HG03378 (cell line): Measurements from ENCODE around the gene CYP11A1.
A peak's percentile ranks its signal among the peaks of the same experiment; 100 is the strongest.

Source experiments
- ATAC-seq: cut with Tn5 transposase; IDR thresholded peaks from one replicate; pipeline ENCODE4 v1.9.1; 2021; ENCODE audit warnings: mild to moderate bottlenecking, moderate library complexity; ENCODE audit not compliant: unreplicated experiment

Gene CYP11A1

DNA sequence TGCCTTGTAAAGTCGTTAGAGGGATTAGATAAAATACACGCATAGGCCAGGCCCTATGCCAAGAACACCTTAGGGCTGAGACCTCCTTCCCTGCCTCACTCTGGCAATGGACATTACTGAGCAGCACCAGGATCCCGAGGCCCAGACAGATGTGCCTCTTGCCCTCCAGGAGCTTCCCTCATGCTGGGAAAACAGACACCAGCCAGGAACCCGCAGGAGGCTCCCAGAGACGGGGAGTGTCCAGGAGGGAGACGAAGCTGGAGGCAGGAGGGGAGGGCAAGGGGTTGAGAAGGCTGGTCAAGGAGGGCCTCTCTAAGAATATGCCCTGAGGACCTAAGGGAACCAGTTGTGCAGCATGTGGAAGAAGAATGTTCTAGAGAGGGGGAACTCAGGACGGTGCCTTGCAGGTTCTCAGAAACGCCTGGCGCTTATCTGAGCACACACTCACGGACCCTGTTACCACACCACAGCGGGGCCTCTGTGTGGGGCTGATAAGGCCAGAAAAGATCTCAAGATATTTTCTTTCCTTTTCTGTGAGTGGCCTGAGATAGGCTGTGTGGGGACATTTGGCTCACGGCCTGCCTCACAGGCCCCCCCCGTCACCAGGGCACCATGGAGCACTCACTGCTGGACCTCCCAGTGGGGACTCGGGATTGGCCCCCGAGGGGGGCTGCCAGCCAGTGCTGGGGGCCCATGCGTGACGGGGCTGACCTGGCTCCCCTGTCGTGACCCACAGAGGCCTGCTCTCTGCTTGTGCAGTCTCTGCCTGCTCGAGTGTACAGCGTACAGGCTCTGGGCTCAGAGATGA is 22.0 kb upstream of the CYP11A1 start:
- ATAC-seq = no peak

DNA sequence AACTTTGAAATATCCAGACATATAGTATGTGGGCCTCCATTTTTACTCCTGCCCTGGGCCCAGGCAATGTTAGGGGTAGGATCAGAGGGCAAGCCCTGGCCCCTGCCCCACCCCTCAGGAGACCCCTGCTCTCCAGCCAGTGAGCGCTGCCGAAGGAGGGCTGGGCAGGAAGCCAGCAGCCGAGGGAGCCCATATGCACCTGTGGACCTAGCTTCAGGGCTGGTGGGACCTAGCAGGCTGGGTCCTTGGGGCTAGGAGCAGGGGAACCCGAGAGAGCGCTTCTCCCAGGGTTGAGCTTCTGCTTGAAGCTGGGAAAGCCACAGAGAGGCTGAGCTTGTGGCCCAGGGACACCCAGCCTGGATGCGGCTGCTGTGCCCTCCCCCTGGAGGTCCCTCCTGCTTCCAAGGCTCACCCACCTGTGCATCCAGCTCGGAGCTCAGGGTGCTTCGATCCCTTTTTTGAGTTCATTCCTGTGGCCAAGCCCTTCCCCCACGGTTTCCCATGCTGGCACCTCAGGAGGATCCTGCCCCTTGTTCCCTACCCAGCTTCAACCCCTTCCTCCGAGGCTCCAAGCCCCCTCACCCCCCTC is 21.0 kb upstream of the CYP11A1 start:
- ATAC-seq = no peak

DNA sequence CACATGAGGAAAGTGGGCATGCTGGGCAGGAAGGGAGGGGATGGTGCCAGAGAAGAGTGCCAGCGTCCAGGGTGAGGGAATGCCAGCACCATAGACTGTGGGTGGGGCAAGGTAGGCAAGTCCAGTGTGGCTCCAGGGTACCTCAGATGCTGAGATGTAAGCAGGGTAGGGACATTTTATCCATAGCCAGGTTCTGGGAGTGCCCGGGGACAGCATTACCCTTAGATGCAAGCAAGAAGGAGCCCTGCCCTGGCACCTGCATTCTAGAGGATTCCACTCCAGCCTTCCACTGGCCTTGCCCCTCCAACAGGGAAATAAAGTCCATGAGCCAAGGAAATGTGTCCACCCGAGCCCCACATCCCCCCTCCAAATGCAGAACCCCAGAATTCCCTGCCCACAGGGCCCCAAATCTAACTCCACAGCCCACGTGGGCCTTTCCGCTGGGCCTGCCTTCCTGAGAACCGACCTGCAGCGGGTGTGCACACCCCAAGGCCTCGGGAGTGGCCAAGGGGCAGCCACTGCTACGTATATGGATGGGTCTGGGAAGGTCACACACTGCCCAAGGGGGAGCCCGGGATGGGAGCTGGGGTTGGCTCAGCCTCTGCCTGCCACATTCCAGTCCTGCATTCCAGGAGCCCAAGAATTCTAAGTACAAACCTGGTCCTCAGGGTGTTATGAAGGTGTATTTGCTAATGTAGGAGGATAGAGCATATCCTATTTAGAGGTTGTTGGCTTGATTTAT is 20.3 kb upstream of the CYP11A1 start:
- ATAC-seq = no peak

DNA sequence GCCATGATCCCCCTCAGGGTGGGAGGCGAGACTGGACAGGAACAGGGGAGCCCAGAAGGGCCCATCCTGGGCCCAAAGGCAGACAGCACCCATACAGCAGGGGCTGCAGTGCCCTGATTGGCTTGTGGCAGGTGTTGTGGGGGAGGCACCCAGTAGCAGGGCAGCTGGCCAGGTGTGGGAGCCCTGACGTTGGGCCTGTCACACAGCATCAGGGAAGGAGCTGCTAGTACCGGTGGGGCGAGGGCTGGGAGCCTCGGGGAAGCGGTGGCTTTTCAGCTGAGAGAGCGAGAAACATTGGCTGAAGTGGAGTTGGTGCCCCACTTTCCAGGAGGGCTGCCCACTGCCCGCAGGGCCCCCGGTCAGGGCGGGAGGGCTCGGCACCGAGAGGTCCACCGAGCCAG is 19.7 kb upstream of the CYP11A1 start:
- no peak for ATAC-seq

DNA sequence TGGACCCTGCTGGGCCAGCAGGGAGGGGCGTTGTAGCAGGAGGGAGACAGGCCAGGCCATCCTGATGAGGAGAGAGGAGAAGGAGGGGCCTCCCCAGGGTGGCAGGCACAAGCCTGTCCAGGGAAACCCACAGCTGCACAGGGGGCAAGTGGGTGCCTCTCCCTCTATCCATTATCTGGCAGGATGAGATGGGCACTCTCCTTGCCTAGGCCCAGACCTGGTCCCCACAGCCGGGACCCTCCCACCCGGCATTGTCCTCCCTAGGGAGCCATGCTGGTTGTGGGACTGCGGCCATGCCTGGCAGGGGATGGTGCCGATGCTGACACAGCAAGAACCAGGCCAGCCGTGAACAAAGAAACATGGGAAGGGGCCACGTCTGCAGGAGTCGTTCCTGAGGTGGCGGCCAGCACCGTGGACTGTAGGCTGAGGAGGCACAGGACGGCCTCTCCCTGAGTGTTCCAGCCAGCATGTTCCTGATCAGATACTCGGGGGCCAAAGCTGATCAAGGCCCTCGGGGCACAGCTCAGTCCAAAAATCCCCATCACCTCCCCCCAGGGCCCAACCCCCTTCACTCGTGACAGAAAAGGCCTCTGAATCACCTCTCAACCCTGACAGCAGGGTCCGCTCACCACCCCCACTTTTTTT is 19.2 kb upstream of the CYP11A1 start:
- no peak for ATAC-seq

DNA sequence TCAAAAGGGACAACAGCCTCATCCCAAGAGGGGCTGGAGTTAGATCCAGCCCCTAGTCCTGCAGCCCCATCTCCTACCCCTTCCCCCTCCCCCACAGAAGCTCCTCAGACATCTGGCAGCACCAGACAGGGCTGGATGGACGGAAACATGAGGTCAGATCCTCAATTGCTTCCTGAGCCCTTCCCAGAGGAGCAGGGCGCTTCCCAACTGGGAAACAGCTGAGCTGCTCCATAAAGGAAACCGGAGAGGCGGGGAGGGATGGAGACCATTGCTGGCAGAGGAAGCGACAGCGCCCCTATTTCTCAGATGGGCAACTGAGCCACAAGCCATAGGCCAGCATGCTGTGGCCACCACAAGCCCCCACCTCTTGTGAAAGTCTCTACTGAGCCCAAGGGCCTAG is 18.3 kb upstream of the CYP11A1 start:
- ATAC-seq = no peak

DNA sequence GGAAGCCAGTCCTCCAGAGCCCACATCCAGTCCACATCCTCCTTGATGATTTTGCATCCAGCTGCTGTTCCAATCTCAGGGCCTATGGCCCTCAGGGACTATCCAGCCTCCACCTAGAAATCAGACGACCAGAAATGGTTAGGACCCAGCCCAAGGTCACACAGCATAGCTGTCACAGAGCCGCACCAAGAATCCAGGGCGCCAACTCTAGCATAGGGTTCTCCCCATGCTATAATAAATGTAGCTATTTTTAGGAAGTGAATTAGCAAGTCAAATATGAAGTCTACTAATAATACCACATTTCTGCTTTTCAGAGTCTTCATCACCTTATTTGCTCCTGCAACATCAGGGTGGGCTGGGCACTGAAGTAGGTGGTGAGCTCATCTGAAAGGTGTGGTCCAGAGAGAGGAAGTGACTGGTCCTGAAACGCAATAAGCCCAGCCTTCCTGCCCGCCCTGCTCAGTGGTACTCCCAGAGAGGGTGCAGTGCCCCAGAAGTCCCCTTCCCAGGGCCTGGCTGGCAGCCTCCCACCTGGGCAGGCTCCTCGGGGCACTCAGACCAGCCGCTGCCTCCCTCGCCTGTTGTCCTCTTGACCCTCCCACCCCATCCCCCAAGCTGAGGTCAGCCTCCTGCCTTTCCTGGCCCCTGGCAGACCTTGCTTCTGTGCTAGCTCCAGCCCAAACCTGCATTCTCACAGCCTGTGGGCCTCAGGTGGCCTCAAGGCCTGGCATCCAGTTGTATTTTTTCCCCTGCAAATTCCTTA is 17.6 kb upstream of the CYP11A1 start:
- ATAC-seq = peak; percentile 51

DNA sequence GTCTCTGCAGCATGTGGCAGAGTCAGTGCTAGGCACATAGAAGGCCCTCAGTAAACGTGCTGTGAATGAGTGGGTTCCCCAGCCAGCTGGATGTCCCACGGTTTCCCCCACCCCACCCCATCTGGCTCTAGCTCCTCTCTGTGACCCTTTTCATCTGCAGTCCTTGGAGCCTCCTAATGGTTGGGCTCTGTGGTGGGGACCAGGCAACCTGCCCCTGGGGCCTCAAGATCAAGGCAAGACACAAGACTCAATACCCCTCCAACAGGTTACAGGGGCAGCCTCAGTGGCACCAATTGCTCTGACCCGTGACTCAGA is 17.1 kb upstream of the CYP11A1 start:
- no peak for ATAC-seq

DNA sequence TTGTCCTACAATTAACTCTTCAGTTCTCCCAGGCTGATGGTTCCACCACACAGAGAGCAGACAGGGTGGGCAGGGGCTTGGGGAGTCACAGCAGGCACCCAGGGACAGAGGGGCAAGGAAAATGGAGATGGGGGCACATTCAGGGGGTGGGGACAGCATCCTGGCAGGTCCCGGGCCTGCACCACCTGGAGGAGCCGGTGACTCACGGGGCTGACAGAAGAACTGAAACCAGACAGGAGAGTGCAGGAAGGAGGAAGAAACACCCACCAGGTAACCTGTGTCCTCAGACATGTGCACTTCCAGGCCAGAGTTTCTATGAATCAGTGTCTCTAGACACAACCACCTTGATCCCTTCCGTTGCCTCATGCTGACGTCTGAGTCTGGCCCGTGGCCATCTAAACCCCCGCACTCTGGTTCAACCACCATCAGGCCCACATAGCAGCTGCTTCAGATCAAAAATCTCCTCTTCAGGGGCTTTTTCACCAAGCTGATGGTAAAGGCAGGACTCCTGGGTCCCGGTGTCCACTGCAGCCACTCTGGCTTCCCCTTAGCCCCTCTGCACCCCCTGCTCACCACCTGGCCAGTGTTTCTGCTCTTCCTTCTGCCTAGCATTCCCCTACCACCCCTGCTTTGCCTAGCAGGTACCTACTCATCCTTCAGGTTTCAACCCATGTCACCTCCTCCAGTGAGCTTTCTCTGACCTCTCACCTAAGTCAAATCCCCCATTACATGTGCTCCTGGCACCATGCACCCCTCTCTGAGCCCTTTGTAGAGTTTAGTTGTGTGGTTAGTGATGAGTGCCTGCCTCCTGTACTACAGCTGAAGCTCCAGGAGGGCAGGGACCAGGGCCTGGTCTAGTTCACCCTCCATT is 16.5 kb upstream of the CYP11A1 start:
- peak; percentile 48 for ATAC-seq

DNA sequence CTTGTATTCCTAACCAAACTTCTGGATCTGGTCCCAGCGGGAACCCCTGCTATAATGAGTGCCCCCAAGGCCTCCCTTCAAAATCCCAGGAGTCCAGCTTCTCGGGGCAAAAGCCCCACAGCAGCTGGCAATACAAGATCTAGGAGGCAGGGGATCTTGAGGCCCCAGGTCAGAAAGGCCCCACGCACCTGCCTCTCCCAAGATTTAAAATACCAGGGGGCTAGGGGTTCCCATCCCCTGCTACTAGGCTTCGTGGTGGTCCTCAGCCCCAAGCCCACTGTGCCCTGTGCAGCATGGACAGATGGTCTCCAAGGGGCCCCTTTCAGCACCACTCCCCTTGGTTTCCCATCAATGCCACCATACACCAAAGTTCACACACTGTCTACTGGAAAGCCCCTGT is 15.8 kb upstream of the CYP11A1 start:
- no peak for ATAC-seq

DNA sequence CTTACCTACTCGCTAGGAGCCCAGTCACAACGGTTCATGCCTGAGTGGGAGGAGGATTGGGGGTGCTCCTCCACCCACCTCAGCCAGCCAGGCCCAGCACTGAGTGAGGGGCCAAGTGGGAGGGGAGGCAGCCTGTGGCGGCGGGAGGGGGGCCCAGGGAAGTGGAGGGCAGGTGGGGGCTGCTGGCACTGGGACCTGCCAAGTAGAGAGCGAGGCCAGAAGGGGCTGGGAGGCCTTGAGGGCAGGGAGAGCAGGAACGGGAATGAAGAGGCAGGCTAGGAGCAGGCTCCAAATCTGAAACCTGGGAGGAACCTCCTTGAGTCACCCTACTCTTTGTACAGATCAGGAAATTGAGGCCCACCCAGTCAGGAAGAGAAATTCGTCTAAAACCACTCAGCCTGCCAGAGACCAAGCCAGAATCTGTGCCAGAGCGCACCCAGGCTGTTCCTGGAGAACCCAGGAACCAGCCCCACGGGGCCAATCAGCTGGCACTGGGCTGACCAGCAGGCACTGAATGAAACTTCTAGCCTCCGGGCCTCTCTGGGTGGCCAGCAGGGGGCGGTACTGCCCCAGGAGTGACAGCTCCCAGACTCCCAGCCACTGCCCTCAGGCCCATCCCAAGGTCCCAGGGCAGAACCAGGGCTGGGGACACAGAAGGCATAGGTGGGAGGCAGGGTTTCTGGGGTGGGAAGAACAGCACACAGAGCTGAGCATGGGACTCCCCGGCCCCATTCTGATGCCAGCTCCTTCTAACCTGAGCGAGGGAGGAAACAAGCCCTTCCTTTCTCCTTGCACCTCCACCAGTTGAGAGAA is 14.8 kb upstream of the CYP11A1 start:
- no peak for ATAC-seq

DNA sequence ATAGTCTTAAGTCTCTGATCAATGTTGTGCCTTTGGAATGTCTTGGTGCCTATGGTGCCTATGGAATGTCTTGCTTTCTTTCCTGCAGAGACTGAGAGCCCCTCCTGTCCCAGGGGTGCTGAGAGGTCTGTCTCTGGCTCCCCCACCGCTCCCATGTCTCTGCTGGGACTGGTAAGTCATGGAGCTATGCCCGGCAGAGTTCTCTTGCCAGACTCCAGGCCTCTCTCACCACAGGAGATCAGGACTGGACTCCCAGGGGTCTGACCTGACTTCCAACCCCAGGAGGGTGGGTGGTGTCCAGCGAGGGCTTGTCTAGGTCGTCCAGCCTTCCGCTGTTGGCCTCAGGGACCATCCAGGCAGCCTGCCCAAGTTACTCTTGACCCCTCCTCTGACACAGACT is 14.0 kb upstream of the CYP11A1 start:
- no peak for ATAC-seq

DNA sequence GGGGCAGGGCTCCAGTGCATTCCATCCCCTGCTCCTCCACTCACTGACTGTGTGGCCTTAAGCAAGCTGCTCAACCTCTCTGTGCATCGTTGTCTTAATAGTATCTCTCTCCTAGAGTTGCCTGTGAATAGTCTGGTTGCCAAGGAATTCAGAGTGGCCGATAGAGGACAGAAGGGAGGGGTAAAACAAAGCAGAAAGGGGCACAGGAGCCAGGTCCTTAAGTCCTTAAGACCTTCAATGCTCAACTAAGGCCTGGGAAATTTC is 13.7 kb upstream of the CYP11A1 start:
- ATAC-seq = no peak

DNA sequence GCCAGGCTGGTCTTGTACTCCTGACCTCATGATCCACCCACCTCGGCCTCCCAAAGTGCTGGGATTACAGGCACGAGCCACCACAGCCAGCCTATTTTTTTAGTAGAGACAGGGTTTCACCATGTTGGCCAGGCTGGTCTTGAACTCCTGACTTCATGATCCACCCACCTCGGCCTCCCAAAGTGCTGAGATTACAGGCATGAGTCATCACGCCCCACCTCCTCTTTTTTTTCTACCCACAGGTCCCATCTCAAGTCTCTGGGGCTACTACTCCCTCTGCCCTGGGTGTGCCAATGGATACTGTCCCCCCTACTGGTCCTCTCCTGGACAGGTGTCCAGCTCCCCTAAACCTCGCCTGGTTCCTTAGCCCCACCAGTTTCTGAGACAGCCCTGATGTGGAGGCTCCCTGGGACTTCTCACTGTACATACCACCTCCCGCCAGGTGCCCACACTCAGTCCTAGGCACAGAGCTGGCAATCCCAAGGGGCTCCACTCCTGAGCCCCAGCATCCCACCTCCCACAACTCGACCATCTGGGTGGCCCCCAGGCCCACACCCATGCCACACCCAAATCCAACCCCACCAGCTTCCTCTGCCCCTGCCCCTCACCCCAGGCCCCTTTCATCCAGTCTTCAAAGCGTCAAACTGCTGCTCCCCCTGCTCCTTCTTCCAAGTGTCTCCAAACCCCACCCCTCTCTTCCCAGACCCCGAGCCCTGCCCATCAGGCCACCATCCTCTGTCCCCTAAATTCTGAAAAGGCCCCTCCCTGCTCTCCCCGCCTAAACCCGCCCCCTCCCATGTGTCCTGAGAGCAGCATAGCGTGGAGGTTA is 13.1 kb upstream of the CYP11A1 start:
- no peak for ATAC-seq

DNA sequence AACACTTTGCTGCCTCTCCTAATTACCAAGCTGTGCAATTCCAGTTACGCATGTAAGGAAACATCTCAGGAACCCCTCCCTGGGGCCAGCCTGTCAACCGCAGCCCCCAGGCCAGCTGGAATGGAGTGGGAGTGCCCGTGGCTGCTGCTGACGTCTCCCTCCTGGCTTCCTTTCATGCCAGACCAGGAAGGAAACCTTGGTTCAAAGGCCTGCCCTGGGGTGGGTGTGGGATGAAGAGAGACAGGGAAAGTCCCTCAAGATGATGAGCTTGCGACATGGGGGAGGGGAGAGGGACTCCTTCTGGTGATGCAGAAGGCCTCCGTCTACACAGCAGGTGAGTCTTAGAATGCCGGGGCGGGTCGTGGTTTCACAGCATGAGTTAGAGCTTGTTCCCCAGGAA is 11.4 kb upstream of the CYP11A1 start:
- no peak for ATAC-seq

DNA sequence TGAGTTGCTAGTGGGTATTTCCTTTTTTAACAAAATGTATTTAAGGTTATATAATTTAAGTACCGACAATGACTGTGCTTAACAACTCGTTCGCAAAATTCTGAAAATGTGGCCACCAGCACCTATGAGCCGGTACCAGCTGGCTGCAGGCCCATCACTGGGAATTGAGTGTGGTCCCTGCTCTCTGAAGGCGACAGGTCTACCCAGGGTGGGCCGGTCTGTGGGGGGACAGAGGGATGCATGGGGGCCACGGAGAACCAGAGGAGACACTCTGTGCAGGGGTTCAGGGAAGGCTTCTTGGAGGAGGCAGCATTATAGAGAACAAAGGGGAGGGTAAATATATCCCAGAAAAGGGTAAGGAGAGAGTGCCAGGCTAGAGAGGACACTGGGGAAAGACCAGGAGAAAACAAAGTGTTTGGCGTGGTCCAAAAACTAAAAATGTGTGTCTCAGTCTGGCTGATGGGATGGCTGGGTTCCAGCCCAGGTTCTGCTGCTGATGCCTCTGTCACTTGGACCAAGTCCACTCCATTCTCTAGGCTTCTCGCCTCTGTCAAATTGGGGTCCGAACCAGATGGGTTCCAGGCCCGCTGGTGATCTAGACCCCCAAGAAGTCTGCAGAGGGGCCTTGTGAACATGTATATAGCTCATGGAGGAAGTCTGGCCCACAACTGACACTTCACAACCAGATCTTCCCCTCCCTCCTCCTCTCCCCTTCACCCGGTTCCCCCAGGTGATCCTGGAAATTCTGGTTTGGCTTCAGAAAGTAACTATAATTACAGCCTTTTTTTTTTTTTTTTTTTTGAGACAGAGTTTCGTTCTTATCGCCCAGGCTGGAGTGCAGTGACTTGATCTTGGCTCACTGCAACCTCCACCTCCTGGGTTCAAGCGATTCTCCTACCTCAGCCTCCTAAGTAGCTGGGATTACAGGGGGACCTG is 10.7 kb upstream of the CYP11A1 start:
- no peak for ATAC-seq

DNA sequence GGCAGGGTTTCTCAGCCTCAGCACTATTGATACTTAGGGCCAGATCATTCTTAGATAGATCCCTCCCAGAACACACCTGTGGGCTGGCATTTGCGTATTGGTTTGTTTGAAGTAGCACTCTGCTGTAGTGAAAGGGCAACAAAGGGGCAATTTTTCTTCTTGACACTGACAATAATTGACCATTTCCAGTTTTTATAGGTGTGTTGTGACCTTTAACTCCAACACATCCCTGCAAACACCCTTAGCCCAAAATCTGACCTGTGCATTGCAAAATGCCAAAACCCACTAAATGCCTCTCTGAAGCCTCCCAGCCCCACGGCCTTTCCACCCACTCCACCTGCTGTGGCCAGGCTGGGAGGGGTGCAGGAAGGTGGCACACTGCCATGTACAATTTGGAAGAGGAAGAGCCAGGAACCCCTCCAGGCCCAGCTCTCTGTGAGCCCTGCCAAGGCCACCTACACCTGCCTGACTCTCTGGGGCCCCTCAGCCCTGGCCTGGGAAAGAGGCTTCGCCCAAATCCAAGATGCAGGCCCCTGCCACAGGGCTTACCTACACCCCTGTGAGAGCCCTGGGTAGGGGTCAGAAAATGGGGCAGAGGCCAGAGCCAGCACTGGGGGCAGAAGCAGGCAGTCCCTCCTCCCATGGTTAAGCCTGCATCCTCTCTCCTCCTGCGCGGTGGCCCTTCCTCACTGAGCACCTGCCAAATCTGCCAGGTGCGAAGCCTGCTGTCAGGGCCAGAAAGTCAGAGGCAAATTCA is 9.6 kb upstream of the CYP11A1 start:
- no peak for ATAC-seq
